Endodermal cell (in vitro differentiated cells): ENCODE results near the gene DZIP3. TPM values are rescaled to one million over a fixed set of nuclear protein-coding genes. Genes with fewer than 3 reads are reported as not detected.
"Not testable (repeated sequence)": the region's sequence is repeated elsewhere in the genome, so short reads cannot be mapped to it uniquely, and the experiment has no call there.

Experiments
- DNase-seq: peaks from one replicate; pipeline ENCODE4 v3.0.0-alpha.2; 2017
- H3K27ac ChIP-seq: 2 replicates; pipeline ENCODE4 v1.5.1; 2013; ENCODE audit warnings: mild to moderate bottlenecking, low read depth, low read length, moderate library complexity
- H3K27me3 ChIP-seq: 2 replicates; pipeline ENCODE4 v1.6.1; 2013; ENCODE audit warnings: mild to moderate bottlenecking, low read length, moderate library complexity; ENCODE audit not compliant: insufficient read depth, control insufficient read depth, poor library complexity, severe bottlenecking
- H3K36me3 ChIP-seq: 2 replicates; pipeline ENCODE4 v1.7.0; 2013; ENCODE audit warnings: mild to moderate bottlenecking, low read length, moderate library complexity; ENCODE audit not compliant: control insufficient read depth, insufficient read depth
- H3K4me1 ChIP-seq: one replicate; pipeline ENCODE4 v1.7.0; 2013; ENCODE audit warnings: low read length; ENCODE audit not compliant: control insufficient read depth, insufficient read depth
- H3K4me3 ChIP-seq: 2 replicates; pipeline ENCODE4 v1.5.1; 2013; ENCODE audit warnings: mild to moderate bottlenecking, low read length, moderate library complexity
- H3K9ac ChIP-seq: 2 replicates; pipeline ENCODE4 v1.6.1; 2013; ENCODE audit warnings: mild to moderate bottlenecking, low read length, moderate library complexity; ENCODE audit not compliant: poor library complexity, severe bottlenecking; ENCODE audit errors: extremely low read depth
- H3K9me3 ChIP-seq: 2 replicates; pipeline ENCODE4 v1.6.1; 2013; ENCODE audit warnings: mild to moderate bottlenecking, low read length, moderate library complexity; ENCODE audit not compliant: control insufficient read depth
- H3K27ac Mint-ChIP-seq: 2 replicates; pipeline ENCODE4 v1.8.0; 2020; ENCODE audit warnings: mixed read lengths
- H3K27me3 Mint-ChIP-seq: 2 replicates; pipeline ENCODE4 v1.8.0; 2021; ENCODE audit warnings: mild to moderate bottlenecking, mixed read lengths; ENCODE audit not compliant: insufficient read depth
- H3K36me3 Mint-ChIP-seq: 2 replicates; pipeline ENCODE4 v1.8.0; 2020; ENCODE audit warnings: low read depth, mixed read lengths
- H3K4me1 Mint-ChIP-seq: 2 replicates; pipeline ENCODE4 v1.8.0; 2020; ENCODE audit warnings: mixed read lengths
- H3K4me3 Mint-ChIP-seq: 2 replicates; pipeline ENCODE4 v1.8.0; 2020; ENCODE audit warnings: mild to moderate bottlenecking, moderate library complexity, mixed read lengths
- H3K9me3 Mint-ChIP-seq: 2 replicates; pipeline ENCODE4 v1.8.0; 2020; ENCODE audit warnings: mild to moderate bottlenecking, mixed read lengths
- WGBS, 2 experiments: methylation state at CpG; one replicate each; pipeline versions ENCODE4 v1.1.5 to v1.1.7; 2013; ENCODE audit warnings: missing lambda C conversion rate in 2 of 2, mixed read lengths in 1 of 2; ENCODE audit not compliant: insufficient coverage in 1 of 2, insufficient read length in 1 of 2; 5-methylcytosine and 5-hydroxymethylcytosine counted together
- total RNA-seq, 2 donors: library from RNA; stranded (reverse); fragmentation: NEBNext Ultra II Directional in 1 of 2; extraction: Animal tissue kit (Norgen Biotek cat#: 25700) in 1 of 2; gene quantifications; 2 replicates in 1 of 2; 3 replicates in 1 of 2; pipeline ENCODE4 v1.2.1, GENCODE V29; 2021
- TF ChIP-seq, protein P1 (sequence below): fragments of 200-600 bp; sonication (generic); conservative IDR thresholded peaks from 2 replicates; pipeline ENCODE4 v1.5.0; 2021; ENCODE audit warnings: antibody characterized with exemption, mild to moderate bottlenecking

DZIP3 gene
- total RNA-seq, 2 donors from 2014 or later: 24.2 to 40.8 TPM

DNA sequence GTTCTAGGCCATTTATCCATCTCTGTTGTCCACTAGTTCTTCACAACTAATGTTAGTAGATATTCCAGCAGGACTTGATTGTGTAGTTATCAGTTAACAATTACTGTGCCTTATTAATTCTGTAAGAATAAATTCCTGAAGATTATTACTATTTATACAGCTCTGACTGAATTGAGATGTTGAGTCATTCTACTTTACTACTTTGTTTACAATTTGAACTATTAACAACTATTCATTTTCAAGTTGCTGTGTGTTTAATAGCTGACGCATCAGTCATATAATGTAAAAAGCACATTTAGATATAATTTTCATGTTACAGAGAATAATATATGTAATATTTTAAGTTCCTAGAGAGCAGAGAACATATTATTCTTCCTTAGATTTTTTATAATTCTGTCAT is 21.1 kb downstream of the DZIP3 start:
- TF ChIP-seq, protein P1, sequence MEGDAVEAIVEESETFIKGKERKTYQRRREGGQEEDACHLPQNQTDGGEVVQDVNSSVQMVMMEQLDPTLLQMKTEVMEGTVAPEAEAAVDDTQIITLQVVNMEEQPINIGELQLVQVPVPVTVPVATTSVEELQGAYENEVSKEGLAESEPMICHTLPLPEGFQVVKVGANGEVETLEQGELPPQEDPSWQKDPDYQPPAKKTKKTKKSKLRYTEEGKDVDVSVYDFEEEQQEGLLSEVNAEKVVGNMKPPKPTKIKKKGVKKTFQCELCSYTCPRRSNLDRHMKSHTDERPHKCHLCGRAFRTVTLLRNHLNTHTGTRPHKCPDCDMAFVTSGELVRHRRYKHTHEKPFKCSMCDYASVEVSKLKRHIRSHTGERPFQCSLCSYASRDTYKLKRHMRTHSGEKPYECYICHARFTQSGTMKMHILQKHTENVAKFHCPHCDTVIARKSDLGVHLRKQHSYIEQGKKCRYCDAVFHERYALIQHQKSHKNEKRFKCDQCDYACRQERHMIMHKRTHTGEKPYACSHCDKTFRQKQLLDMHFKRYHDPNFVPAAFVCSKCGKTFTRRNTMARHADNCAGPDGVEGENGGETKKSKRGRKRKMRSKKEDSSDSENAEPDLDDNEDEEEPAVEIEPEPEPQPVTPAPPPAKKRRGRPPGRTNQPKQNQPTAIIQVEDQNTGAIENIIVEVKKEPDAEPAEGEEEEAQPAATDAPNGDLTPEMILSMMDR: no peak
- H3K4me3 ChIP-seq: no peak overlapping the region
- no peak overlapping the region for H3K9ac ChIP-seq
- H3K36me3 ChIP-seq: peaks cover 22% of the 10 kb centered on the region
- H3K36me3 Mint-ChIP-seq: peaks cover 2% of the 10 kb centered on the region
- H3K4me1 Mint-ChIP-seq: peaks cover 5% of the 10 kb centered on the region
- no peak overlapping the region for H3K4me3 Mint-ChIP-seq
- no peaks in the 10 kb centered on the region for H3K9me3 Mint-ChIP-seq
- no peaks in the 10 kb centered on the region for H3K27me3 Mint-ChIP-seq
- H3K9me3 ChIP-seq: no peaks in the 10 kb centered on the region
- H3K27ac ChIP-seq: no peak overlapping the region
- no CpG with 5 or more reads among the region's 1 CpG for WGBS, 2 experiments
- no peaks in the 10 kb centered on the region for H3K4me1 ChIP-seq
- H3K27ac Mint-ChIP-seq: no peak overlapping the region
- H3K27me3 ChIP-seq: no peaks in the 10 kb centered on the region
- DNase-seq: no peak

DNA sequence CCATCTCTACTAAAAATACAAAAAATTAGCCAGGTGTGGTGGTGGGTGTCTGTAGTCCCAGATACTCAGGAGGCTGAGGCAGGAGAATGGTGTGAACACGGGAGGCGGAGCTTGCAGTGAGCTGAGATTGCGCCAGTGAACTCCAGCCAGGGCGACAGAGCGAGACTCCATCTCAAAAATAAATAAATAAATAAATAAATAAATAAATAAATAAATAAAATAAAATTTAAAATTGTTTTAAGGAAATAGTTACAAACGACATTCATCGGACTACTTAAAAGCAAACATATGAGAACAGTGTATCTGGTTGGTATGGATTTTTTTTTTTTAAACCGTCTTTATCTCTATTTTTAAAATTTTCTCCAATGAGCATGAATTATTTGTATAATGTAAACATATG is 26.6 kb downstream of the DZIP3 start:
- H3K36me3 ChIP-seq: peaks cover 18% of the 10 kb centered on the region
- not testable (repeated sequence) for H3K27ac Mint-ChIP-seq, H3K4me1 ChIP-seq, H3K27ac ChIP-seq, H3K9me3 ChIP-seq, H3K4me3 Mint-ChIP-seq, H3K9me3 Mint-ChIP-seq, H3K4me3 ChIP-seq, DNase-seq, H3K27me3 ChIP-seq, H3K4me1 Mint-ChIP-seq, H3K27me3 Mint-ChIP-seq, H3K9ac ChIP-seq
- peaks cover 13% of the 10 kb centered on the region for H3K36me3 Mint-ChIP-seq
- 98% methylated on average over 4 of the region's 8 CpGs; no CpG with 5 or more reads in 1 of the 2 experiments for WGBS, 2 experiments

- H3K4me3 ChIP-seq: no peak overlapping the region
- H3K4me1 ChIP-seq: no peaks in the 10 kb centered on the region
- TF ChIP-seq, protein P1: no peak
- no peaks in the 10 kb centered on the region for H3K4me1 Mint-ChIP-seq
- no peak overlapping the region for H3K27ac Mint-ChIP-seq
- 91 to 100% methylated on average over 1 of the region's 1 CpG for WGBS, 2 experiments
- no peak overlapping the region for H3K4me3 Mint-ChIP-seq
- peaks cover 9% of the 10 kb centered on the region for H3K36me3 ChIP-seq
- no peaks in the 10 kb centered on the region for H3K9me3 Mint-ChIP-seq
- no peak overlapping the region for H3K9ac ChIP-seq
- H3K9me3 ChIP-seq: peaks cover 3% of the 10 kb centered on the region
- no peaks in the 10 kb centered on the region for H3K27me3 ChIP-seq
- DNase-seq: no peak
- H3K27me3 Mint-ChIP-seq: no peaks in the 10 kb centered on the region
- H3K27ac ChIP-seq: no peak overlapping the region
- peaks cover 15% of the 10 kb centered on the region for H3K36me3 Mint-ChIP-seq
Measured at GRCh38 chr3:108620250-108620649, 30.7 kb downstream of the DZIP3 start.

- Mint-ChIP-seq H3K9me3 (no peaks in the 10 kb centered on the region), H3K27ac (no peak overlapping the region), H3K36me3 (peaks cover 10% of the 10 kb centered on the region), H3K27me3 (no peaks in the 10 kb centered on the region), H3K4me3 (no peak overlapping the region), H3K4me1 (no peaks in the 10 kb centered on the region)
- no peaks in the 10 kb centered on the region for H3K4me1 ChIP-seq
- TF ChIP-seq, protein P1: no peak
- H3K27ac ChIP-seq: no peak overlapping the region
- H3K4me3 ChIP-seq: no peak overlapping the region
- peaks cover 28% of the 10 kb centered on the region for H3K36me3 ChIP-seq
- 87 to 100% methylated on average over 1 to 3 of the region's 3 CpGs for WGBS, 2 experiments
- no peaks in the 10 kb centered on the region for H3K27me3 ChIP-seq
- DNase-seq: no peak
- H3K9me3 ChIP-seq: peaks cover 3% of the 10 kb centered on the region
- no peak overlapping the region for H3K9ac ChIP-seq
Measured at GRCh38 chr3:108623504-108623903, 34.0 kb downstream of the DZIP3 start.
